ENCODE results near the gene NUP210.

Gene NUP210

GRCh38 chr3:13272831-13273603 lies 147.1 kb downstream of the NUP210 start:
- DNase-seq: no peak

GRCh38 chr3:13269711-13270378 lies 150.3 kb downstream of the NUP210 start:
- DNase-seq: no peak

GRCh38 chr3:13268961-13269441 lies 151.1 kb downstream of the NUP210 start:
- no peak for DNase-seq

- DNase-seq: no peak
Measured at GRCh38 chr3:13268120-13268519, 152.0 kb downstream of the NUP210 start.

DNA sequence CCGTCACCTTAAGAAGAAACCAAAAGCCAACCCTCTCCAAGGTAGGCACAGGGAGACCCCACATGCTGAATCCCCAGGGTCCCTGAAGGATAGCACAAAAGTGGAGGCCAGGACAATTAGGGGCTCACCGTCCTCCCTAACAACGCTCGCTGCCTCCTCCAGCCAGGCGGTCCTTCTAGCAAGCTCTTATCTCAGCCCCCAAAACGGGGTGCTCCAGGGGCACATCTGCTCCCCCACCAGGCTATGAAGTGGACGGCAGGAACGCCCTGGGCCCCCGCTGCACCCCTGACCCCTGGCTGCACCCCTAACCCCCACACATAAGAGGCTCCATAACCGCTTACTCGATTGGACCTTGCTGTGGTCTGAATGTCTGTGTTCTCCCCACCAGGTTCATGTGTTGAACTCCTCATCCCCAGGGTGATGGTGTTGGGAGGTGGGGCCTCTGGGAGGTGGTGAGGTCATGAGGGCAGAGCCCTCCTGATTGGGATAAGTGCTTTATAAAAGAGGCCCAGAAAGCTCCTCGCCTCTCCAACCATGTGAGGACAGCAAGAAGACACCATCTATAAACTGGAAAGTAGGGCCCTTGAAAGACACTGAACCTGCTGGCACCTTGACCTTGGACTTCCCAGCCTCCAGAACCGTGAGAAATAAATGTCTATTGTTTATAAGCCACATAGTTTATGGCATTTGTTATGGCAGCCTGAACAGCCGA lies 153.3 kb downstream of the NUP210 start:
- no peak for DNase-seq

All from NK-92 treated with Interleukin-12 subunit alpha and Interleukin-12 subunit beta, amount 100 ng/mL, for 24 hours (cell line).